Measurements from ENCODE around the gene DAAM2.

DAAM2 gene

GRCh38 chr6:39891976-39892375 lies 99.8 kb downstream of the DAAM2 start:
- DNase-seq: no peak

- no peak for DNase-seq
Observed at GRCh38 chr6:39892490-39893129, 100.4 kb downstream of the DAAM2 start.

- DNase-seq: no peak
Observed at GRCh38 chr6:39893286-39893685, 101.1 kb downstream of the DAAM2 start.

- DNase-seq: no peak
Observed at GRCh38 chr6:39896701-39897100, 104.5 kb downstream of the DAAM2 start.

- no peak for DNase-seq
Observed at GRCh38 chr6:39897698-39898097, 105.5 kb downstream of the DAAM2 start.

- no peak for DNase-seq
Observed at GRCh38 chr6:39898625-39899024, 106.4 kb downstream of the DAAM2 start.

GRCh38 chr6:39899554-39900295 lies 107.5 kb downstream of the DAAM2 start:
- DNase-seq: no peak

GRCh38 chr6:39901116-39901655 lies 109.0 kb downstream of the DAAM2 start:
- no peak for DNase-seq

GRCh38 chr6:39901670-39902069 lies 109.5 kb downstream of the DAAM2 start:
- no peak for DNase-seq

GRCh38 chr6:39902136-39902535 lies 110.0 kb downstream of the DAAM2 start:
- DNase-seq: no peak

GRCh38 chr6:39902786-39903465 lies 110.8 kb downstream of the DAAM2 start:
- no peak for DNase-seq

GRCh38 chr6:39903656-39904055 lies 111.5 kb downstream of the DAAM2 start:
- no peak for DNase-seq

- DNase-seq: no peak
Observed at GRCh38 chr6:39904946-39905639, 112.9 kb downstream of the DAAM2 start.

- DNase-seq: no peak
Observed at GRCh38 chr6:39905640-39905975, 113.4 kb downstream of the DAAM2 start.

GRCh38 chr6:39906318-39906761 lies 114.2 kb downstream of the DAAM2 start:
- no peak for DNase-seq

- DNase-seq: no peak
Observed at GRCh38 chr6:39907871-39908575, 115.8 kb downstream of the DAAM2 start.

- DNase-seq: no peak
Observed at GRCh38 chr6:39908838-39909583, 116.8 kb downstream of the DAAM2 start.

GRCh38 chr6:39909701-39910100 lies 117.5 kb downstream of the DAAM2 start:
- no peak for DNase-seq

- DNase-seq: no peak
Observed at GRCh38 chr6:39910164-39910563, 118.0 kb downstream of the DAAM2 start.

- no peak for DNase-seq
Observed at GRCh38 chr6:39910744-39911143, 118.6 kb downstream of the DAAM2 start.

GRCh38 chr6:39911513-39912125 lies 119.4 kb downstream of the DAAM2 start:
- no peak for DNase-seq

Measured in KG1 (cell line).